Erythroblast (primary cell): Measurements from ENCODE around the gene MAGI1.

Source experiments
- GATA1 ChIP-seq: IDR thresholded peaks from 2 replicates; pipeline ENCODE4 v1.6.1; 2011; ENCODE audit warnings: low read depth, mild to moderate bottlenecking, control low read depth, low read length, moderate library complexity
- POLR2A ChIP-seq: IDR thresholded peaks from 2 replicates; pipeline ENCODE4 v1.6.1; 2011; ENCODE audit warnings: mild to moderate bottlenecking, low read length

- TF ChIP-seq POLR2A (no peak), GATA1 (no peak)
Measured at GRCh38 chr3:65890328-65890727, 148.4 kb downstream of the MAGI1 start.
